Measurements from ENCODE around the gene STK11IP.

The STK11IP gene

GRCh38 chr2:219664944-219665343 is 67.3 kb downstream of the STK11IP start:
- H3K4me3 ChIP-seq, result no peak overlapping the region
- H3K27ac ChIP-seq, result no peak overlapping the region

- no peak overlapping the region for H3K27ac ChIP-seq
- no peak overlapping the region for H3K4me3 ChIP-seq
These were observed 68.3 kb downstream of the STK11IP start for GRCh38 chr2:219665926-219666325.

Measured in skin epidermis (tissue), 12 donors.